GM06990 (cell line): ENCODE measurements around the gene RHOH.
"Not testable (repeated sequence)": the region's sequence is repeated elsewhere in the genome, so short reads cannot be mapped to it uniquely, and the experiment has no call there.

Experiments used
- DNase-seq: peaks from one replicate; pipeline ENCODE4 v3.0.0-alpha.2; 2011; ENCODE audit not compliant: insufficient read length; ENCODE audit errors: extremely low read depth
- H3K27me3 ChIP-seq: replicated peaks from 2 replicates; pipeline ENCODE4 v1.6.0; 2011; ENCODE audit warnings: low read length; ENCODE audit not compliant: control insufficient read depth, insufficient read depth
- H3K36me3 ChIP-seq: 2 replicates; pipeline ENCODE4 v1.5.1; 2011; ENCODE audit warnings: low read length; ENCODE audit not compliant: control insufficient read depth, insufficient read depth
- H3K4me3 ChIP-seq: replicated peaks from 2 replicates; pipeline ENCODE4 v1.5.1; 2011; ENCODE audit warnings: low read depth, mild to moderate bottlenecking, control low read depth, low read length
- CTCF ChIP-seq: IDR thresholded peaks from 2 replicates; pipeline ENCODE4 v1.5.1; 2011; ENCODE audit warnings: low read length, control low read depth, mild to moderate bottlenecking, inconsistent platforms; ENCODE audit not compliant: insufficient read depth, poor library complexity, severe bottlenecking

Gene RHOH

GRCh38 chr4:40196724-40197281 is at the start of gene RHOH:
Gene RHOH, plus strand, starts transcription at chr4:40197031. Its CDS starts 46,356 bp downstream, at chr4:40243387.
- H3K27me3 ChIP-seq, result no peaks in the 10 kb centered on the region
- H3K36me3 ChIP-seq, result no peaks in the 10 kb centered on the region
- DNase-seq, result peak; percentile 57
- peak within 1 kb of the TSS; percentile 89 for H3K4me3 ChIP-seq
- no peak for TF ChIP-seq CTCF

GRCh38 chr4:40147490-40147889 is 49.3 kb upstream of the RHOH start:
- not testable (repeated sequence) for H3K27me3 ChIP-seq, DNase-seq, H3K4me3 ChIP-seq, H3K36me3 ChIP-seq

GRCh38 chr4:40149960-40150385 is 46.9 kb upstream of the RHOH start:
- Histone ChIP-seq H3K36me3 (no peaks in the 10 kb centered on the region), H3K27me3 (no peaks in the 10 kb centered on the region), H3K4me3 (no peak overlapping the region)
- TF ChIP-seq CTCF, result peak; percentile 64
- DNase-seq, result peak; percentile 59

- Histone ChIP-seq H3K4me3 (no peak overlapping the region), H3K36me3 (no peaks in the 10 kb centered on the region), H3K27me3 (no peaks in the 10 kb centered on the region)
- TF ChIP-seq CTCF, result no peak
- DNase-seq, result no peak
Measured at GRCh38 chr4:40150932-40151331, 45.9 kb upstream of the RHOH start.

- Histone ChIP-seq H3K4me3 (no peak overlapping the region), H3K36me3 (no peaks in the 10 kb centered on the region), H3K27me3 (no peaks in the 10 kb centered on the region)
- no peak for DNase-seq
- TF ChIP-seq CTCF, result no peak
Measured at GRCh38 chr4:40152637-40153036, 44.2 kb upstream of the RHOH start.

GRCh38 chr4:40157436-40157835 is 39.4 kb upstream of the RHOH start:
- Histone ChIP-seq H3K4me3 (no peak overlapping the region), H3K36me3 (no peaks in the 10 kb centered on the region), H3K27me3 (no peaks in the 10 kb centered on the region)
- no peak for DNase-seq
- no peak for TF ChIP-seq CTCF
